Measurements from ENCODE around the gene GATA6. TPM values are rescaled to one million over a fixed set of nuclear protein-coding genes. Genes with fewer than 3 reads are reported as not detected.
"Not testable (repeated sequence)": the region's sequence is repeated elsewhere in the genome, so short reads cannot be mapped to it uniquely, and the experiment has no call there.

The GATA6 gene
- total RNA-seq, 1 donor from 2014 or later: under 0.01 TPM

- FAIRE-seq (no peak), DNase-seq (ENCODE audit: low spot score in 2 of 2) (no peak)
Observed at GRCh38 chr18:22200611-22201225, 31.3 kb downstream of the GATA6 start.

GRCh38 chr18:22203035-22203434, 33.6 kb downstream of the GATA6 start:
- no peak for FAIRE-seq
- no peak for DNase-seq (ENCODE audit: low spot score in 2 of 2)

GRCh38 chr18:22203536-22204213, 34.3 kb downstream of the GATA6 start:
- FAIRE-seq: no peak
- no peak for DNase-seq (ENCODE audit: low spot score in 2 of 2)

- FAIRE-seq: no peak
- no peak for DNase-seq (ENCODE audit: low spot score in 2 of 2)
Observed at GRCh38 chr18:22204214-22204536, 34.8 kb downstream of the GATA6 start.

DNA sequence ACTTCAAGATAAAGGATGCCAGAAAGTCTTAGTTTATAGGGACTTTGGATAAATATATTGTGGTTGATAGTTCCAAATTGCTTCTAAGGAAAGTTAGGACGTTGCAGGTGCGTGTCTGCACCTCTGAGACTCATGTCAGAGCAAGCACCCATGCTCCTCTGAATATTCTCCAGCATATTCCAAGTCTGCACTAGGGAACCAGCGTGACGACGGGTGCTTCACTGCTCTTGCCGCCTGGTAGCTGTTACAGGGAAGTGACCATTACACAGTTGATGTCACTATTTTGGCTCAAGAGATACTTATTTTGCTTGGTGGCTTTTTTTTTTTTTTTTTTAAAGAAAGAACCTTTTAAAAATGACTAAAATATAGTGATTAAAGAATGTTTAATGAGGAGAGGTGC, 35.6 kb downstream of the GATA6 start:
- no peak for FAIRE-seq
- no peak for DNase-seq (ENCODE audit: low spot score in 2 of 2)

DNA sequence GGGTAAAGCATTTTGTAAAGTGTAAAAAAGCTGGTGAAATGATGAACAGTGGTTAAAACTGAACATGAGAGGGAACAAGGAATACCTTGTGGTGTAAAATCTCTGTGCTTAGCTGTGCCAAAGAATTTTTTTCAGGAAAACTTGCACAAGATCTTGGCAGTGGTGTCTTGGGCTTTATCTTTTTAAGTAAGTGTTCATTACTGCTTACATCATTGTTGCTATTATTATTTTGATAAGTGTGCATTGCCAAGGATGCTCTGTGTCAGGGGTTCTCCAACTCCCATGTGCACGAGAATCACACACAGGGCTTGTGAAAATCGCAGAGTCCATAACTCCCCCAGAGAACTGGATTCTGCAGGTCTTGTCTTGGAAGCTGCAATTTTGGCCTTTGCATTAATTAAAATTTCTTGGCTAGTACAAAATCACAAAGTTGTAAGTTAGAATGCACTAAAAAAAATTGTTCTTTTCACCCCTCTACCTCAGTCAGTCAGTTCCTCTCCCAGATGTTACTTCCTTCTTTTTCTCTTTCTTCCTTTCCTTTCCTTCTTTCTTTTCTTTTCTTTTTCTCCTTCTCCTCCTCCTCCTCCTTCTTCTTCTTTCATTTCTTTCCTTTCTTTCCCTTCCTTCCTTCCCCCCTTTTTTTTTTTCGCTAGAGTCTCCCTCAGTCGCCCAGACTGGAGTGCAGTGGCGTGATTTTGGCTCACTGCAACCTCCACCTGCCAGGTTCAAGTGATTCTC, 37.8 kb downstream of the GATA6 start:
- DNase-seq (ENCODE audit: low spot score in 2 of 2) (no peak), FAIRE-seq (no peak)

DNA sequence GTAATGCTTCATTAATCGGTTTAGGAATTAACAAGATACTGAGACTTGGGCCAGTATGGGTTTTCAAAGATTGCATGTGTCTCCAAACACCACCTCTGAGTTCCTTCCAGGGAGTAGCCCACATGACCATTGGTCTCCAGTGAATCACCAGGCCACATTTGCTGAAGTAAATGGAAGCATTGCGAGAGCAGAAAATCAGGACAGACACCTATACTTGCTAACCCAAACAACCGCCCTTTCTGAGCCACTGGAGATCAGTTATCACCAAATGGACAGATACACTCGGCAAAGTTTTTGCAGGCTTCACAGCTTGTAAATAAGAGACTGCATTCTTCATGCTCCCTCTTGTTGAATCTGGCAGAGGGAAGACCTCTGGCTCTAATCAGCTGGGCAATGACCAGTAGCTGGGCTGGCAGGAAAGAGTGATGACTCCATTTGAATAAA, 40.9 kb downstream of the GATA6 start:
- DNase-seq (ENCODE audit: low spot score in 2 of 2) (no peak), FAIRE-seq (no peak)

DNA sequence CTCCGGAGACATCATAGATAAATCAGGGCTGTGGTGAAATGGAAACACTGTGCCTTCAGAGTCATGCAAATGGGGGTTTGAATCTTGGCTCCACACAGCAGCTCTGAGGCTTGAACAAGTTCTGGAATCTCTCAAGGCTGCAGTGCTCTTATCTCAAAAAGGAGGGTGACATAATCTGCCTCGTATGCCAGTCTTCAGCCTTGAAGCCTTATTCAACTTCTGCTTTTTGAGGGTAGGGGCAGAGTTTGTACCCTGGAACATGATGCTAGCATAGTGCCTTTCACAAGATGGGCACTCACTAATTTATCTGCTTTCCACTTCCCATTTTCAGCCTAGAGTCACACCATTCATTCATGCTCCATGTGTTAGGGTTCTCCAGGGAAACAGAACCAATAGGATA, 42.3 kb downstream of the GATA6 start:
- DNase-seq (ENCODE audit: low spot score in 2 of 2): no peak
- FAIRE-seq: no peak

DNA sequence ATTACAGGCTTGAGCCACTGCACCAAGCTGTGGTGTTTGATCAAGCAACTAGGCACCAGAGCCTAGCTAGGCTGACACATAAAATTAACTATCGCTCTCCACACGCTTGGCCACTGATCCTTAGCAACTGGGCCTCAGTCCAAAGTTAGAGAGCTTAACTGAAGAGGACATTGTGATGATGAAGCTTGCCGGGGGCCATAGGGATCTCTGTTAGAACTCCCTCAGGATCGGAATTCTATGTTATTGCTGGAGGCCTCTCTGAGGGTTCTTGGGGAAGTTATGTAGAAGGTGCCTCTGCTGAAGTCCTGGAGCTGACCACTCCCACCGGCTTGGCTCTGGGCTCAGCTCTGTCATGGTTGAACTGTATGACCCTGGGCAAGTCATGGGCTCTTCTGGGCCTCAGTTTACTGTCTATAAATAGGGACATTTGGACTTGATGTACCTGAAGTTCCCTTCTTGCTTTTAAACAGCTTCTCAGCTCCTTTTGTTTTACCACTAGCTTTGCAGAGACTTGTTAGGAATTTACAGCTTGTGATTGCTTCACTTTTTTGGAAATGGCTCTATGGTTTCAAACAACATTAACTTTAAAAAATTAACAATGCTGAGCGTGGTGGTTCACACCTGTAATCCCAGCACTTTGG, 44.1 kb downstream of the GATA6 start:
- no peak for DNase-seq (ENCODE audit: low spot score in 2 of 2)

GRCh38 chr18:22214731-22215528, 45.5 kb downstream of the GATA6 start:
- DNase-seq (ENCODE audit: low spot score in 2 of 2) (no peak), FAIRE-seq (no peak)

More for the DNA sequence above, 44.1 kb downstream of the GATA6 start:
- FAIRE-seq: no peak

DNA sequence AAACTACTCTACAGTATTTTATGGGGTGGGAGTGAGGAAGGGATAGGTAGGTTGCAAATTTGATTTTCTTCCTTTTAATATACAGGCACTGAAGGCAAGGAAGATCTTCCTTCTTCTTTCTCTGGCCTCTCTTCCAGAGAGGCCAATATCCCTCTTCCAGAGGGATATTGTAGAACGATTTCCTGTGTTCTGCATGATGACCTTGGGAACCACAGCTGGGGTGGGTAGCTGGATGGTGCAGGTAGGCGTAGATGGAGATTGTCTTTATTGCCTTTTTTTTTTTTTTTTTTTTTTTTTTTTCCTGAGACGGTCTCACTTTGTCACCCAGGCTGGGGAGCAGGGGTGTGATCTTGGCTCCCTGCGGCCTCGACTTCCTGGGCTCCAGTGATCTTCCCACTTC, 49.4 kb downstream of the GATA6 start:
- FAIRE-seq: no peak
- DNase-seq (ENCODE audit: low spot score in 2 of 2): no peak

DNA sequence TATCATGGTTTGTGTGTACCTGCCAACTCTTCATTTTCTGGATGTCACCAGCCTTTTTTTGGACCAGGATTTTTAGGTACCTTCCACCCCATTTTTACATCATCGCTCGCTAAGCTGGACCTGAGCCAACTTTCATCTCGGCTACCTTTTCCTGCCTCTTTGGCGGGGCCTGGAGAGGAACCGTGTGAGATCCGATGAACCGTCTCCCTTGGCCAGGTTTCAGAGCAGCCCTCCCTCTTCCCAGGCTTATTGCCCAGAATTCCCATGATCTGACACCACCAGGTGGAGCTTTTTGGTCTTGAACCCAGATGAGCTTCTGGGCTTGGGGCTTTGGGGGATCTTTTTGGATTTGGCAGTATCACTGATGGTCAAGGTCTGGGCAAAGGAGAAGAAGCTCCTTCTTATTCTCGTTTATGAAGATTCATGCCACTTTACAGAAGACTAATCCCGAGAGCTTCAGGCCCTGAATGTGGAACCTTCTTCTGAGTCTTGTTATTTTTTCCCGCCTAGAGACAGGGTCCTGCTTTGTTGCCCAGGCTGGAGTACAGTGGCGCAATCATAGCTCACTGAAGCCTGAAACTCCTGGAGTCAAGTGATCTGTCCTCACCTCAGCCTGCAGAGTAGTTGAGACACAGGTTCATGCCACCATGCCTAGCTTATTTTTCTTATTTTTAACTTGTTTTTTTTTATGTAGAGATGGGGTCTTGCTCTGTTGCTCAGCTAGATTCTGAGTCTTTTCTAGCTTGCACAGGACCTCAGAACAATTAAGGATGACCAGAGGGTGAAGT, 50.4 kb downstream of the GATA6 start:
- DNase-seq (ENCODE audit: low spot score in 2 of 2) (no peak), FAIRE-seq (no peak)

DNA sequence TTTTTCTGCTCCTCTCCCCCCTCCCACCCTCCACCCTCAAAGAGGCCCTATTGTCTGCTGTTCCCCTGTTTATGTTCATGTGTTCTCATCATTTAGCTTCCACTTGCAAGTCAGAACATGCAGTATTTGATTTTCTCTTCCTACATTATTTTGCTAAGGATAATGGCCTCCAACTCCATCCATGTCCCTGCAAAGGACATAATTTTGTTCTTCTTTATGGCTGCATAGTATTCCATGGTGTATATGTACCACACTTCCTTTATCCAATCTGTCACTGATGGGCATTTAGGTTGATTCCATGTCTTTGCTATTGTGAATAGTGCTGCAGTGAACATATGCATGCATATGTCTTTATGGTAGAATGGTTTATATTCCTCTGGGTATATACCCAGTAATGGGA, 51.2 kb downstream of the GATA6 start:
- not testable (repeated sequence) for FAIRE-seq; DNase-seq (ENCODE audit: low spot score in 2 of 2)

DNA sequence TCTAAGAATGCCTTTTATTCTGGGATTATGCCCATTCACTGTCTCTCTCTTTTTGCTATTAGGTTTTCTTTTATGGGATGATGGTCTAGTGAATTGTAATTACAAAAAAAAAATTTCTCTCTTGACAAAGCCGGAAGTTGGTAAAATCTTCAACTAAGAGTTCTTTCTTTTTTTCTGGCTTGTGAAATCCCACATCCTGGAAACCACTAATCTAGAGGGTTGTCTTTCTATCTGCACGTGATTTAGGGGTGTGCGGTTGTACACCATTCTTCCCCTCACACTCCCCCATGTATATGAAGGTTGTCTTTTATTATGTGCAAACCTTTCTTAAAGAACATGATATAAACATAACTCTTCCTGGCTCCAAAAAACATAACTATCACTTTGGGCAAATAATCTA, 52.0 kb downstream of the GATA6 start:
- no peak for FAIRE-seq
- DNase-seq (ENCODE audit: low spot score in 2 of 2): no peak

- no peak for FAIRE-seq
- DNase-seq (ENCODE audit: low spot score in 2 of 2): no peak
Observed at GRCh38 chr18:22223254-22223964, 54.0 kb downstream of the GATA6 start.

GRCh38 chr18:22223965-22224322, 54.6 kb downstream of the GATA6 start:
- DNase-seq (ENCODE audit: low spot score in 2 of 2) (no peak), FAIRE-seq (no peak)

- DNase-seq (ENCODE audit: low spot score in 2 of 2) (no peak), FAIRE-seq (no peak)
Observed at GRCh38 chr18:22224339-22224738, 55.0 kb downstream of the GATA6 start.

DNA sequence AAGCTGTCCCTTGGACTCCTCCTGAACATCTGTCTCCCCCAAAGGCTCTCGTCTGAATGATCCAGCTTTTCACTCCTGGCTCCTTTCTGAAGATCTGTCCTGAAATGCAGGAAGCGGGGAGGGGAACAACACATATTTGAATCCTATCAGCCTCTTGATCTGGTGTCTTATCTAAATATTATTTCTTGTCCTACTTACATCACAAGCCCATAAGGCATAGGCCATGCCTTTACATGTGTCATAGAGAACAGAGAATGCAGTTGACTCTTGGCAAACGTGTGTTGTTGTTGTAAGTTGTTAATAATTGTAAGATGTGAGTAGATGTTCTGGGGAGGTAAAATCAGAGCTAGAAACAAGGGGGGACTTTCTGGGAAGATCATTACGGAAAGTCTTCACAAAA, 57.4 kb downstream of the GATA6 start:
- FAIRE-seq (no peak), DNase-seq (ENCODE audit: low spot score in 2 of 2) (no peak)

DNA sequence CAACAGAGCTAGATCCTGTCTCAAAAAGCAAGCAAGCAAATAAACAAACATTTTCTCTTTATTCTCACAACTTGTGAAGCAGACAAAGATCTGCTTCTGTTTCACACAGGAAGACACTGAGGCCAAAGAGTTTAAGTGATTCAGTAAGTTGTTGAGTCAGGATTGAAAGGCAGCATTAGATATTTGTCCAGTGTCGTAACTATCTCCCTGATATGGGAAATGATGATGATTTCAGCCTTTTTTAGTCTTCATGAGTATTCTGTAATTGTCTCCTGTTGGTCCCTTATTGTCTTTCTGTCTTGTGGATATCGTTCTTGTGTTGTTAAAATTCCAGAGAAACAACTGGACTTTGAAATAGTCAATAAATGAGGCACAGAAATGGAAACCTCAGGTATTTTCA, 59.6 kb downstream of the GATA6 start:
- FAIRE-seq (no peak), DNase-seq (ENCODE audit: low spot score in 2 of 2) (no peak)
